ENCODE results near the gene CERT1. TPM values are rescaled to one million over a fixed set of nuclear protein-coding genes. Genes with fewer than 3 reads are reported as not detected.

Gene CERT1
- total and polyA plus RNA-seq, 2 donors (not counting 3 experiments of a cell fraction or from before 2014, with no cell fraction given) = 8.0 to 21.3 TPM

DNA sequence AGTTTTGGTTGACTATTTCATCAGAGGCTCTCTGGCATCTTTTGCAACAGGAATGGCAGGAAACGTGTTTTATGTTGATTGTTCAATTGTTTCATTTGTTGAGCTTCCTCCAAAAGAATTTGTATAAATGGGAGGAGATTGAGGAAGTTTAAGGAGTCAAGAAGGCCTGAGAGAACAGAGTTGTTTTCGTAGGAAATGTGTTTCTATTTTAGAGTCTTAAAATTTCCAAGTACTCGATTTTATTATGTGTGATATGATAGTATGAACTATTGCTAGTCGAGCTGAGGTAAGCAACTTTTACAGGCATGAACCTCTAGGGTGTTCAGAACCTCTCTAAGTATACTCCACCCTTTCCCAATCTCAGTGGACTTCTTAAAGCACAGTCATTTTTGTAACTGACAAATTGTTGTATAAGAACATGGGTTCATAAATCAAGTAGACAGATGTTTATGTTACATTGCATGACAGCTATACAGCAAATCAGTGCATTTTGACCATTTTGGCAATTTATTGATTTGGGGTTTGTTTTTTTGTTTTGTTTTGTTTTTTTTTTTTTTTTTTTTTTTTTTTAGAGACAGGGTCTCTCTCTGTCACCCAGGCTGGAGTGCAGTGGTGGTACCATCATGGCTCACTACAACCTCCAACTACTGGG is 47.7 kb upstream of the CERT1 start:
- Histone ChIP-seq H3K36me3 (ENCODE audit: control insufficient read depth in 2 of 2, extremely low read depth in 1 of 2, insufficient read depth in 2 of 2, low read length in 2 of 2) (no peaks in the 10 kb centered on the region), H3K9ac (replicated peaks; ENCODE audit: extremely low read depth, insufficient read depth, low read length) (peak overlapping the region; percentile 67), H2AFZ (ENCODE audit: low read depth, low read length) (no peak overlapping the region), H3K4me3 (replicated peaks in 1 of 3; ENCODE audit: insufficient read depth in 1 of 3, low read depth in 1 of 3, low read length in 3 of 3) (peak overlapping the region in 2 of 3 experiments; percentile 28 to 64), H3K27me3 (ENCODE audit: control insufficient read depth in 2 of 2, insufficient read depth in 2 of 2, low read length in 2 of 2) (no peaks in the 10 kb centered on the region), H3K79me2 (ENCODE audit: control insufficient read depth, insufficient read depth, low read length) (peaks cover 27% of the 10 kb centered on the region), H4K20me1 (replicated peaks; ENCODE audit: control insufficient read depth, extremely low read depth, insufficient read depth, low read length) (no peaks in the 10 kb centered on the region), H3K4me1 (ENCODE audit: control insufficient read depth, extremely low read depth, insufficient read depth, low read length) (peaks cover 28% of the 10 kb centered on the region), H3K9me1 (replicated peaks; ENCODE audit: control insufficient read depth, extremely low read depth, insufficient read depth, low read length) (no peaks in the 10 kb centered on the region), H3K4me2 (ENCODE audit: insufficient read depth, low read length) (peak overlapping the region; percentile 93), H3K27ac (ENCODE audit: insufficient read depth, low read depth, low read length) (peak overlapping the region; percentile 91), H3K9me3 (replicated peaks; ENCODE audit: control insufficient read depth, insufficient read depth, low read length) (no peaks in the 10 kb centered on the region)
- DNase-seq (ENCODE audit: low read depth, low spot score) = peak; percentile 94
- ChIA-PET CTCF (interaction anchor here (0.7 to 1.4 kb wide), 9 partner anchors 8 to 147 kb away, joined by 3 to 13 read pairs (median 3); no protein-coding TSS in a partner anchor), POLR2A (interaction anchor here (1.2 kb wide), 1 partner anchor 8 kb away, joined by 3 read pairs; no protein-coding TSS in a partner anchor)
- no peak for TF ChIP-seq MAX (IDR thresholded peaks at IDR 0.05; ENCODE audit: insufficient read depth, insufficient read length)
- peak; percentile 45 for TF ChIP-seq JUN (IDR thresholded peaks at IDR 0.05; ENCODE audit: borderline replicate concordance, insufficient read depth, insufficient read length, low read depth)
- FAIRE-seq = peak; percentile 42
- BruUV-seq (replicated peaks) = no TSS peak
- intact Hi-C loops (cut with micrococcal nuclease) = loop anchor here (1.0 to 2.0 kb wide), 3 partner anchors 8 to 222 kb away; partner anchors contain the start of genes CERT1, HMGCR and POLK
- dilution Hi-C loops (cut with MboI; ENCODE audit: extremely low pct_ligation_motif_present, low sequenced_read_pairs) = no loop called here

DNA sequence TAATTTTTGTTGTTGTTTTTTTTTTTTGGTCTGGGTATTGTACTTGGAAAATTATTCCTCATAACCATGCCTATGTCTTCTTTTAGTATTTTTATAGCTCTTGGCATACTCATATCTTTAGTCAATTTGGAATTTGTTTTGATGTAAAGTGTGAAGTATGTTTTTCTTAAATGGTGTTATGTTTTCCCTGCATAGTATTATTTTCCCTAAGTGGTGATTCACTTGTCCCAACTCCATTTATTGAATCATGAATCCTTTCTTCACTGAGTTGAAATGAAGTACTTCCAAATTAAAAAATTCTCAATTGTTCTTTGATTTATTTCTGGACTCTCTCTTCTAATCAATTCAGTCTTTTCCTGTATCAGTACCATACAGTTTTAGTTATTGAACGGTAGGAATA is 46.8 kb upstream of the CERT1 start:
- CTCF ChIA-PET = interaction anchor here (1.0 to 1.4 kb wide), 7 partner anchors 9 to 123 kb away, joined by 3 to 13 read pairs (median 5); no protein-coding TSS in a partner anchor
- BruUV-seq (replicated peaks) = no TSS peak
- DNase-seq (ENCODE audit: low read depth, low spot score) (peak; percentile 92), FAIRE-seq (no peak)
- Histone ChIP-seq H3K27ac (ENCODE audit: insufficient read depth, low read depth, low read length) (peak overlapping the region; percentile 91), H3K36me3 (ENCODE audit: control insufficient read depth in 2 of 2, extremely low read depth in 1 of 2, insufficient read depth in 2 of 2, low read length in 2 of 2) (peaks cover 0 to under 1% of the 10 kb centered on the region in 2 experiments), H2AFZ (ENCODE audit: low read depth, low read length) (no peak overlapping the region), H3K9ac (replicated peaks; ENCODE audit: extremely low read depth, insufficient read depth, low read length) (peak overlapping the region; percentile 67), H3K9me1 (replicated peaks; ENCODE audit: control insufficient read depth, extremely low read depth, insufficient read depth, low read length) (no peaks in the 10 kb centered on the region), H4K20me1 (replicated peaks; ENCODE audit: control insufficient read depth, extremely low read depth, insufficient read depth, low read length) (no peaks in the 10 kb centered on the region), H3K4me2 (ENCODE audit: insufficient read depth, low read length) (peak overlapping the region; percentile 93), H3K79me2 (ENCODE audit: control insufficient read depth, insufficient read depth, low read length) (peaks cover 23% of the 10 kb centered on the region), H3K4me1 (ENCODE audit: control insufficient read depth, extremely low read depth, insufficient read depth, low read length) (peaks cover 28% of the 10 kb centered on the region), H3K4me3 (replicated peaks in 1 of 3; ENCODE audit: insufficient read depth in 1 of 3, low read depth in 1 of 3, low read length in 3 of 3) (peak overlapping the region in 1 of 3 experiments; percentile 64), H3K9me3 (replicated peaks; ENCODE audit: control insufficient read depth, insufficient read depth, low read length) (no peaks in the 10 kb centered on the region), H3K27me3 (ENCODE audit: control insufficient read depth in 2 of 2, insufficient read depth in 2 of 2, low read length in 2 of 2) (no peaks in the 10 kb centered on the region)
- POLR2A ChIA-PET = interaction anchor here (0.7 to 1.2 kb wide), 2 partner anchors 9 kb away, joined by 3 to 4 read pairs; no protein-coding TSS in a partner anchor
- dilution Hi-C loops (cut with MboI; ENCODE audit: extremely low pct_ligation_motif_present, low sequenced_read_pairs) (no loop called here), intact Hi-C loops (cut with micrococcal nuclease) (loop anchor here (2.0 kb wide), 1 partner anchor 221 kb away; the partner anchor contains the start of gene HMGCR)
- TF ChIP-seq FOS (IDR thresholded peaks at IDR 0.05; ENCODE audit: borderline replicate concordance, insufficient read depth, low read length) = peak; percentile 28
- no peak for TF ChIP-seq EZH2 (IDR thresholded peaks at IDR 0.05; ENCODE audit: borderline replicate concordance, low read depth, low read length, severe bottlenecking)

Data from endothelial cell of umbilical vein (primary cell).